ENCODE results near the gene IGSF3.

The IGSF3 gene

GRCh38 chr1:116529681-116530080, 137.9 kb downstream of the IGSF3 start:
- no peak for DNase-seq (ENCODE audit: low read depth)
- TF ChIP-seq CTCF (IDR thresholded peaks at IDR 0.05; ENCODE audit: insufficient read depth, low read depth, low read length, missing control alignments): no peak
- no peak overlapping the region for H3K4me3 ChIP-seq (ENCODE audit: low read depth, low read length)

GRCh38 chr1:116529199-116529631, 138.3 kb downstream of the IGSF3 start:
- H3K4me3 ChIP-seq (ENCODE audit: low read depth, low read length): no peak overlapping the region
- TF ChIP-seq CTCF (IDR thresholded peaks at IDR 0.05; ENCODE audit: insufficient read depth, low read depth, low read length, missing control alignments): no peak
- no peak for DNase-seq (ENCODE audit: low read depth)

GRCh38 chr1:116528329-116529083, 139.0 kb downstream of the IGSF3 start:
- no peak overlapping the region for H3K4me3 ChIP-seq (ENCODE audit: low read depth, low read length)
- DNase-seq (ENCODE audit: low read depth): no peak
- TF ChIP-seq CTCF (IDR thresholded peaks at IDR 0.05; ENCODE audit: insufficient read depth, low read depth, low read length, missing control alignments): no peak

- H3K4me3 ChIP-seq (ENCODE audit: low read depth, low read length): no peak overlapping the region
- DNase-seq (ENCODE audit: low read depth): no peak
- TF ChIP-seq CTCF (IDR thresholded peaks at IDR 0.05; ENCODE audit: insufficient read depth, low read depth, low read length, missing control alignments): no peak
These were observed 142.1 kb downstream of the IGSF3 start for GRCh38 chr1:116525440-116525839.

All from GM12865 (cell line).